H1 (cell line): ENCODE results near the gene COX6A2. TPM values are rescaled to one million over a fixed set of nuclear protein-coding genes. Genes with fewer than 3 reads are reported as not detected.

Source experiments
- CTCF ChIA-PET: fragments of 300-600 bp; sonication (Branson Sonifier 250); formaldehyde crosslinking; loops from one replicate; lab custom pipeline; 2021; ENCODE audit not compliant: partially characterized antibody; lab: Charles Lee
- POLR2A ChIA-PET: fragments of 300-600 bp; sonication (Branson Sonifier 250); formaldehyde crosslinking; loops from one replicate; lab custom pipeline; 2021; ENCODE audit warnings: inconsistent platforms; ENCODE audit not compliant: partially characterized antibody; lab: Charles Lee
- DNase-seq, 2 experiments: peaks; one replicate each; pipeline versions ENCODE4 v3.0.0 to v3.0.0-alpha.2; 2010 to 2022; ENCODE audit warnings: low spot score in 2 of 2, low read depth in 1 of 2, mixed read lengths in 1 of 2
- FAIRE-seq: peaks from 2 replicates; lab custom pipeline; 2011; peaks lifted over from hg19 to GRCh38; lab: Jason Lieb, UNC
- H2AFZ ChIP-seq: 2 replicates; pipeline ENCODE4 v1.8.1; 2012; ENCODE audit warnings: low read length, inconsistent platforms
- H2AK5ac ChIP-seq: 2 replicates; pipeline ENCODE4 v1.6.1; 2013; ENCODE audit warnings: low read depth, low read length
- H2BK120ac ChIP-seq: replicated peaks from 2 replicates; pipeline ENCODE3; 2013; ENCODE audit warnings: low read depth, low read length, inconsistent platforms
- H2BK12ac ChIP-seq: 2 replicates; pipeline ENCODE4 v1.6.1; 2013; ENCODE audit warnings: low read depth, low read length
- H2BK15ac ChIP-seq: 2 replicates; pipeline ENCODE4 v1.6.1; 2013; ENCODE audit warnings: low read length
- H2BK20ac ChIP-seq: 2 replicates; pipeline ENCODE4 v1.6.1; 2013; ENCODE audit warnings: low read length
- H2BK5ac ChIP-seq: 2 replicates; pipeline ENCODE4 v1.6.1; 2013; ENCODE audit warnings: low read depth, low read length
- H3K14ac ChIP-seq: 2 replicates; pipeline ENCODE4 v1.6.1; 2013; ENCODE audit warnings: inconsistent platforms; ENCODE audit not compliant: insufficient read length
- H3K18ac ChIP-seq: 2 replicates; pipeline ENCODE4 v1.6.1; 2013; ENCODE audit warnings: low read length; ENCODE audit errors: extremely low read depth
- H3K23ac ChIP-seq: 2 replicates; pipeline ENCODE4 v1.6.1; 2013; ENCODE audit warnings: inconsistent platforms; ENCODE audit not compliant: insufficient read length
- H3K23me2 ChIP-seq: 2 replicates; pipeline ENCODE4 v1.6.1; 2013; ENCODE audit warnings: low read depth, low read length
- H3K27ac ChIP-seq: 2 replicates; pipeline ENCODE4 v1.6.1; 2011; ENCODE audit warnings: low read depth, low read length, inconsistent platforms
- H3K27me3 ChIP-seq, 4 experiments: replicated peaks in 1 of 4; 1 replicate in 1 of 4; 2 replicates in 3 of 4; pipeline versions ENCODE4 v1.6.1 to v1.8.1; 2011 to 2013; ENCODE audit warnings: low read length in 3 of 4, mild to moderate bottlenecking in 3 of 4, inconsistent platforms in 2 of 4, mixed read lengths in 2 of 4, moderate library complexity in 1 of 4; ENCODE audit not compliant: control insufficient read depth in 3 of 4, insufficient read depth in 3 of 4; ENCODE audit errors: extremely low read depth in 1 of 4
- H3K36me3 ChIP-seq, 4 experiments: 2 replicates each; pipeline versions ENCODE4 v1.6.1 to v1.8.1; 2011 to 2013; ENCODE audit warnings: mild to moderate bottlenecking in 4 of 4, low read length in 3 of 4, moderate library complexity in 2 of 4, control low read depth in 1 of 4, inconsistent platforms in 1 of 4; ENCODE audit not compliant: insufficient read depth in 4 of 4, control insufficient read depth in 2 of 4
- H3K4ac ChIP-seq: replicated peaks from 2 replicates; pipeline ENCODE3; 2013; ENCODE audit warnings: low read length, low read depth, mixed read lengths, inconsistent platforms; ENCODE audit not compliant: insufficient read length
- H3K4me1 ChIP-seq, 4 experiments: replicated peaks in 1 of 4; 1 replicate in 1 of 4; 2 replicates in 3 of 4; pipeline versions ENCODE4 v1.6.1 to v1.8.1; 2011 to 2013; ENCODE audit warnings: low read length in 3 of 4, inconsistent platforms in 2 of 4, mixed read lengths in 1 of 4; ENCODE audit not compliant: insufficient read depth in 4 of 4, control insufficient read depth in 3 of 4
- H3K4me2 ChIP-seq, 2 experiments: 2 replicates each; pipeline versions ENCODE4 v1.6.1 to v1.8.1; 2011 to 2013; ENCODE audit warnings: low read depth in 2 of 2, low read length in 2 of 2, control low read depth in 1 of 2, inconsistent platforms in 1 of 2, mild to moderate bottlenecking in 1 of 2; ENCODE audit not compliant: insufficient read depth in 1 of 2
- H3K4me3 ChIP-seq, 4 experiments: fragments of 200-600, 300-600 bp in 1 of 4; sonication (generic), shearing (Covaris generic), sonication (Bioruptor Twin) in 1 of 4; 2 replicates each; pipeline versions ENCODE4 v1.5.1 to v1.8.1; 2011 to 2016; ENCODE audit warnings: low read length in 4 of 4, low read depth in 3 of 4, control low read depth in 2 of 4, inconsistent platforms in 2 of 4, mild to moderate bottlenecking in 2 of 4, mixed read lengths in 1 of 4, moderate library complexity in 1 of 4; ENCODE audit not compliant: insufficient read depth in 2 of 4; ENCODE audit errors: extremely low read depth in 1 of 4
- H3K56ac ChIP-seq: replicated peaks from 2 replicates; pipeline ENCODE3; 2013; ENCODE audit warnings: low read depth, mild to moderate bottlenecking, mixed read lengths, low read length, inconsistent platforms; ENCODE audit not compliant: insufficient read length
- H3K79me1 ChIP-seq: 2 replicates; pipeline ENCODE4 v1.6.1; 2013; ENCODE audit warnings: low read depth, low read length, control low read depth
- H3K79me2 ChIP-seq, 2 experiments: 2 replicates each; pipeline versions ENCODE4 v1.6.1 to v1.8.1; 2012 to 2013; ENCODE audit warnings: low read length in 2 of 2, mild to moderate bottlenecking in 2 of 2, inconsistent platforms in 1 of 2; ENCODE audit not compliant: insufficient read depth in 2 of 2, control insufficient read depth in 1 of 2
- H3K9ac ChIP-seq, 4 experiments: replicated peaks in 1 of 4; 1 replicate in 1 of 4; 2 replicates in 3 of 4; pipeline versions ENCODE4 v1.6.1 to v1.8.1; 2011 to 2013; ENCODE audit warnings: low read depth in 3 of 4, low read length in 3 of 4, control low read depth in 2 of 4, mild to moderate bottlenecking in 2 of 4, moderate library complexity in 2 of 4, inconsistent platforms in 1 of 4; ENCODE audit errors: extremely low read depth in 1 of 4
- H3K9me3 ChIP-seq, 2 experiments: 2 replicates each; pipeline versions ENCODE4 v1.6.1 to v1.8.1; 2012 to 2013; ENCODE audit warnings: mild to moderate bottlenecking in 2 of 2, moderate library complexity in 2 of 2, control low read depth in 1 of 2, inconsistent platforms in 1 of 2, low read depth in 1 of 2, low read length in 1 of 2, mixed read lengths in 1 of 2; ENCODE audit not compliant: insufficient read depth in 2 of 2
- H4K20me1 ChIP-seq, 2 experiments: replicated peaks in 1 of 2; 2 replicates each; pipeline versions ENCODE3 to v1.8.1; 2011 to 2013; ENCODE audit warnings: inconsistent platforms in 2 of 2, low read length in 2 of 2, mild to moderate bottlenecking in 1 of 2; ENCODE audit not compliant: insufficient read depth in 2 of 2, control insufficient read depth in 1 of 2
- H4K5ac ChIP-seq: 2 replicates; pipeline ENCODE4 v1.6.1; 2013; ENCODE audit warnings: low read length, low read depth, mixed read lengths, inconsistent platforms; ENCODE audit not compliant: insufficient read length
- H4K8ac ChIP-seq: 2 replicates; pipeline ENCODE4 v1.8.0; 2013; ENCODE audit warnings: mild to moderate bottlenecking, moderate library complexity, low read length, inconsistent platforms; ENCODE audit not compliant: insufficient read depth; ENCODE audit errors: extremely low read depth
- H4K91ac ChIP-seq: replicated peaks from 2 replicates; pipeline ENCODE3; 2013; ENCODE audit warnings: low read length, mixed read lengths, inconsistent platforms; ENCODE audit not compliant: insufficient read length
- CEBPB ChIP-seq: IDR thresholded peaks from 2 replicates; pipeline ENCODE4 v1.6.1; 2012; ENCODE audit warnings: low read depth, low read length
- HDAC6 ChIP-seq: IDR thresholded peaks from one replicate; pipeline ENCODE4 v1.7.1; 2012; ENCODE audit warnings: low read depth, mild to moderate bottlenecking, inconsistent platforms, low read length, moderate library complexity
- JUN ChIP-seq: IDR thresholded peaks from 2 replicates; pipeline ENCODE4 v1.6.1; 2011; ENCODE audit warnings: low read depth, mild to moderate bottlenecking, improper control_type of control experiment, low read length
- JUND ChIP-seq: IDR thresholded peaks from 2 replicates; pipeline ENCODE4 v1.6.1; 2011; ENCODE audit warnings: mild to moderate bottlenecking, improper control_type of control experiment, low read length
- KDM4A ChIP-seq: IDR thresholded peaks from one replicate; pipeline ENCODE4 v1.7.1; 2012; ENCODE audit warnings: low read depth, mild to moderate bottlenecking, moderate library complexity, low read length, inconsistent platforms; ENCODE audit not compliant: severe bottlenecking
- NANOG ChIP-seq: IDR thresholded peaks from 2 replicates; pipeline ENCODE4 v1.6.1; 2011; ENCODE audit warnings: low read length, low read depth, mild to moderate bottlenecking, inconsistent platforms; ENCODE audit not compliant: insufficient read depth, poor library complexity, severe bottlenecking
- NRF1 ChIP-seq: IDR thresholded peaks from 2 replicates; pipeline ENCODE4 v1.6.1; 2011; ENCODE audit warnings: mild to moderate bottlenecking, low read depth, low read length, improper control_type of control experiment
- SIX5 ChIP-seq: IDR thresholded peaks from 2 replicates; pipeline ENCODE4 v1.6.1; 2011; ENCODE audit warnings: mild to moderate bottlenecking, low read depth, low read length
- WGBS, 2 experiments: shearing (Covaris generic) in 1 of 2; methylation state at CpG; one replicate each; pipeline versions ENCODE4 v1.1.6 to v1.1.7; 2013 to 2015; ENCODE audit warnings: low lambda C conversion rate in 2 of 2, mixed read lengths in 2 of 2, inconsistent platforms in 1 of 2, low coverage in 1 of 2, missing lambda C conversion rate in 1 of 2; ENCODE audit not compliant: insufficient replicate concordance in 2 of 2, insufficient coverage in 1 of 2, insufficient read length in 1 of 2; ENCODE audit errors: extremely low coverage in 1 of 2, missing lambda C conversion rate in 1 of 2; 5-methylcytosine and 5-hydroxymethylcytosine counted together
- polyA plus RNA-seq, 7 experiments: library from polyadenylated mRNA; depleted of rRNA in 3 of 7; stranded (reverse) in 5 of 7; unstranded in 2 of 7; fragments of >200 nt in 5 of 7; fragments of 200-250 nt in 2 of 7; gene quantifications; 1 replicate in 5 of 7; 2 replicates in 1 of 7; 4 replicates in 1 of 7; pipeline versions ENCODE4 v1.2.1 to v1.2.3, GENCODE V29; 2011 to 2013; ENCODE audit warnings: missing spikeins in 2 of 7, mixed read lengths in 2 of 7
- total RNA-seq: library from RNA; stranded (reverse); fragmentation: NEBNext Ultra II Directional; extraction: Animal tissue kit (Norgen Biotek cat#: 25700); gene quantifications from 2 replicates; pipeline ENCODE4 v1.2.1, GENCODE V29; 2021

COX6A2 gene
- total and polyA plus RNA-seq, 2 of the 8 experiments (the other 6 are each of a cell fraction or from before 2014, with no cell fraction given) = 0.79 TPM; not detected in 1

DNA sequence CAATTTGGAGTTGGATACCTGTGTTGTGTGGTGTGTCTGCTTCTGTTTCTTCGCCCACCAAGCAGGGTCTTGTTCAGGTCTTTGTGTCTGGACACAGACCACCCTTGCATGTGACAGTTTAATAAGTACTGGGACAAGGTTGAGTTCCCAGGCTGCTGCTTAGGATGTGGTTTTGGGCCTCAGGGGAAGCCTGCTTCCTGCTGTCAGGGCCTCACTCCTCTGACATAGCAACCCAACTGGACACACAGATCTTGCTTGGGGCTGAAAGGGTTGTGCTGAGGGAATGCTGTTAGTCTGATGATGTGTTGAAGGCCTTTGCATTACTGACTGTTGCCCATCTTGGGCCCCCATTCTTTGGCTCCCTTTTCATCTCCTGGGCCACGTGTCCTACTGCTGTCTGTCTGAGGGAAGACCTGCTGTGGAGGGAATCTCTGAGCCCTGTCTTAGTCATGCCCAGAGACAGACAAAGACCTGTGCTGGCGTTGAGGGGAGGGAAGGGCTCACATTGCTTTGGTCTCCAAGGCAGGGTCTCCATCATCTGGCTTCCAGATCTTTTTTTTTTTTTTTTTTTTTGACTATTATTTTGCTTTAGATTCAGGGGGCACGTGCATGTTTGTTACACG is 39.1 kb upstream of the COX6A2 start:
- no peak overlapping the region for H3K9ac ChIP-seq
- peaks cover 0 to 5% (median 0%) of the 10 kb centered on the region in 4 experiments; a peak in 2 of 7 replicates for H3K4me1 ChIP-seq
- H3K36me3 ChIP-seq = peaks cover 0 to 10% (median 1%) of the 10 kb centered on the region in 4 experiments; a peak in 4 of 8 replicates
- no peak overlapping the region for H2BK15ac ChIP-seq
- H3K23me2 ChIP-seq = peaks cover 5% of the 10 kb centered on the region; the same call in 1 of the 2 replicates
- CTCF ChIA-PET = no interaction called here
- WGBS, 2 experiments = 81% methylated on average over 4 of the region's 5 CpGs; no CpG with 5 or more reads in 1 of the 2 experiments
- H3K27me3 ChIP-seq = peaks cover 0 to 5% (median 5%) of the 10 kb centered on the region in 4 experiments; a peak in 4 of 7 replicates
- H3K4me3 ChIP-seq = no peak overlapping the region
- no peak overlapping the region for H4K5ac ChIP-seq
- no peaks in the 10 kb centered on the region for H4K20me1 ChIP-seq
- no peaks in the 10 kb centered on the region for H3K79me2 ChIP-seq
- no peak overlapping the region for H3K56ac ChIP-seq
- H3K23ac ChIP-seq = no peak overlapping the region
- no peak overlapping the region for H3K4ac ChIP-seq
- H3K4me2 ChIP-seq = no peak overlapping the region
- no peak overlapping the region for H2BK5ac ChIP-seq
- H4K91ac ChIP-seq = no peak overlapping the region
- no peak for DNase-seq
- H2AFZ ChIP-seq = no peak overlapping the region
- H3K79me1 ChIP-seq = no peaks in the 10 kb centered on the region
- no peak overlapping the region for H4K8ac ChIP-seq
- no peak overlapping the region for H2BK120ac ChIP-seq
- POLR2A ChIA-PET = no interaction called here
- no peak for FAIRE-seq
- H3K14ac ChIP-seq = no peak overlapping the region
- no peak overlapping the region for H3K18ac ChIP-seq
- no peak overlapping the region for H2BK12ac ChIP-seq
- no peak overlapping the region for H3K27ac ChIP-seq
- TF ChIP-seq SIX5 (no peak), JUND (no peak), NANOG (no peak), JUN (no peak), CEBPB (no peak), NRF1 (no peak), HDAC6 (no peak), KDM4A (no peak)
- no peak overlapping the region for H2BK20ac ChIP-seq
- no peak overlapping the region for H2AK5ac ChIP-seq
- no peaks in the 10 kb centered on the region for H3K9me3 ChIP-seq
